GM18951 (cell line): Measurements from ENCODE around the gene OTUD4.
A peak's percentile ranks its signal among the peaks of the same experiment; 100 is the strongest.

ENCODE experiments used
- POLR2A ChIP-seq: IDR thresholded peaks from 4 replicates; pipeline ENCODE4 v1.6.1; 2011; ENCODE audit warnings: mild to moderate bottlenecking; ENCODE audit not compliant: insufficient read length, insufficient read depth; ENCODE audit errors: extremely low read depth
- in situ Hi-C: fragments of 300-500 bp; cut with MboI; formaldehyde crosslinking; loops from one replicate; pipeline ENCODE4 v1.12.0; 2022; ENCODE audit warnings: low sequenced_read_pairs, mixed read lengths, inconsistent platforms; ENCODE audit not compliant: unreplicated experiment

The OTUD4 gene

GRCh38 chr4:145130788-145131399 lies 49.5 kb downstream of the OTUD4 start:
- in situ Hi-C loops: no loop called here
- TF ChIP-seq POLR2A: no peak

GRCh38 chr4:145130130-145130529 lies 50.3 kb downstream of the OTUD4 start:
- no peak for TF ChIP-seq POLR2A

GRCh38 chr4:145125396-145125795 lies 55.0 kb downstream of the OTUD4 start:
- in situ Hi-C loops: no loop called here
- TF ChIP-seq POLR2A: no peak

More at GRCh38 chr4:145130130-145130529, 50.3 kb downstream of the OTUD4 start:
- in situ Hi-C loops: no loop called here

GRCh38 chr4:145108128-145108527 lies 72.3 kb downstream of the OTUD4 start:
- TF ChIP-seq POLR2A: no peak
- in situ Hi-C loops: no loop called here

GRCh38 chr4:145107126-145107525 lies 73.3 kb downstream of the OTUD4 start:
- in situ Hi-C loops: no loop called here

GRCh38 chr4:145103496-145103895 lies 76.9 kb downstream of the OTUD4 start:
- TF ChIP-seq POLR2A: no peak
- in situ Hi-C loops: no loop called here

More at GRCh38 chr4:145107126-145107525, 73.3 kb downstream of the OTUD4 start:
- no peak for TF ChIP-seq POLR2A

GRCh38 chr4:145102619-145103018 lies 77.8 kb downstream of the OTUD4 start:
- in situ Hi-C loops: no loop called here
- no peak for TF ChIP-seq POLR2A

GRCh38 chr4:145101091-145101490 lies 79.3 kb downstream of the OTUD4 start:
- TF ChIP-seq POLR2A: no peak
- in situ Hi-C loops: no loop called here

- in situ Hi-C loops: no loop called here
- TF ChIP-seq POLR2A: no peak
These were observed 80.7 kb downstream of the OTUD4 start for GRCh38 chr4:145099653-145100052.

GRCh38 chr4:145098675-145099037 lies 81.7 kb downstream of the OTUD4 start:
- TF ChIP-seq POLR2A: no peak
- in situ Hi-C loops: no loop called here

- TF ChIP-seq POLR2A: peak; percentile 91
These were observed 82.3 kb downstream of the OTUD4 start, which contains the start of the genes ABCE1 and ANAPC10 for GRCh38 chr4:145097821-145098674. TSS of gene ABCE1 (plus strand) at chr4:145098311. CDS start at chr4:145104413, 6,102 bp downstream. TSS of gene ANAPC10 (minus strand) at chr4:145098196. CDS start at chr4:145096099, 2,097 bp downstream.

GRCh38 chr4:145097331-145097820 lies 83.0 kb downstream of the OTUD4 start:
- TF ChIP-seq POLR2A: no peak

More at GRCh38 chr4:145097821-145098674, 82.3 kb downstream of the OTUD4 start, which contains the start of the genes ABCE1 and ANAPC10:
- in situ Hi-C loops: no loop called here

GRCh38 chr4:145093638-145094037 lies 86.8 kb downstream of the OTUD4 start:
- TF ChIP-seq POLR2A: no peak
- in situ Hi-C loops: no loop called here

More at GRCh38 chr4:145097331-145097820, 83.0 kb downstream of the OTUD4 start:
- in situ Hi-C loops: no loop called here
